D721Med (cell line): Measurements from ENCODE around the gene IFT122.
"Not testable (repeated sequence)": the region's sequence is repeated elsewhere in the genome, so short reads cannot be mapped to it uniquely, and the experiment has no call there.

Experiments
- DNase-seq: peaks from one replicate; pipeline ENCODE4 v3.0.0; 2011; ENCODE audit warnings: low spot score; ENCODE audit not compliant: insufficient read length
- FAIRE-seq: peaks from 2 replicates; lab custom pipeline; 2011; peaks lifted over from hg19 to GRCh38; lab: Jason Lieb, UNC
- CTCF ChIP-seq: IDR thresholded peaks from 2 replicates; pipeline ENCODE4 v1.5.1; 2012; ENCODE audit warnings: mild to moderate bottlenecking, control low read depth; ENCODE audit not compliant: insufficient read depth; ENCODE audit errors: missing control alignments

The IFT122 gene

GRCh38 chr3:129490273-129490675 lies 50.2 kb downstream of the IFT122 start:
- FAIRE-seq (no peak), DNase-seq (peak; percentile 92)
- TF ChIP-seq CTCF: peak; percentile 90

DNA sequence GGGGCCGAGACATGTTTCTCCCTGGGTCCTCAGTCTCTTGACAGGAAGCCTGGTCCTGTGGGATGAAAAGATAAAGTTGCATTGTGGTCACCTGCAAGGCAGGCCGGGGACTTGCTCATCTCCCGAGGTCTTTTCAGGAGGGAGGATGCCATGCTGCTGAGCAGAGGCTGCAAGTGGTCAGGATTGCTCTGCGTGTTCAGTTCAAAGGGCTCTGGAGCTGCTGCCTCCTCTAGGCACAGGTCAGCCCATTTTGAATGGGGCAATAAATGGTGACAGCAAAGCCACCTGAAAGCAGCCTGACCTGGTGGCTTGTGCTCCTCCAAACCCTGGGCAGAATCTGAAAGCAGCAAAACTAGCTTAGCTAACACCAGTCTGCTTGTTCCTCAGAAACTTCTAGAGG lies 51.1 kb downstream of the IFT122 start:
- not testable (repeated sequence) for DNase-seq, FAIRE-seq

DNA sequence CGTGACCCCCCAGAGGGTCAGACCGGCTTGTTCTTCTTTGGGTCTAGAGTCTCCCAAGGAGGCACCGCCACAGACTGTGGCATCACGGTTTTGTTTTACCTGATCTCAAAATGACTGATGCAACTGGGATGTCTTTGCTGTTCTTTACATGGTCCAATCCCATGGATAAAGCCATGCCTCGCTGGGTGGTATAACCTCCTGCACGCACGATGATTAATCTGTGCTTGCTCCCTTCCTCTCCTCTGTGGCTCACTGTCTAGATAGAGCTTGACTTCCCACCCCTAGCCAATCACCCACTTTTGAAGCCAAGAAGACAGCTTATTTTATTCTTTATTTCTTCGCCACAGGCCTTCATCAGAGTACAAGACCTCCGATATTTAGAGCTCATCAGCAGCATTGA lies 51.8 kb downstream of the IFT122 start:
- FAIRE-seq: no peak
- DNase-seq: no peak
- TF ChIP-seq CTCF: no peak

- no peak for FAIRE-seq
- DNase-seq: no peak
- no peak for TF ChIP-seq CTCF
Measured at GRCh38 chr3:129492691-129493090, 52.7 kb downstream of the IFT122 start.

DNA sequence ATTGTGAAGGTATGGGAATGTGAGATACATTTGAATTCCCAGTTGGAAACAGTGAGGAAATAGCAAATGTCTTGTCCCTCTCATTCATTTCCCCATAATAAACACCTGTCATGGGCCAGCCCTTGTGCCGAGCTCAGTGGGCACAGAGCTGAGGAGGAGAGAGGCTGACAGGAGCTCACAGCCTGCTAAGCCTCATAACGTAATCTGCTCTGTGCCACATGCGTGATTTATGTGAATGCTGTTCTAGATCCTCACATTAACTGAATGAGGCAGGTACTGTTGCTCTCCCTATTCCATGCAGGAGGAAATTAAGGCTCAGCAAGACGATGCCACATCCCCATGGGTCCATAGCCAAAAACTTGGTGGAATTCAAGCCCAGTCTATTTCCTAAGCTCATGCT lies 53.2 kb downstream of the IFT122 start:
- TF ChIP-seq CTCF: no peak
- FAIRE-seq (peak; percentile 66), DNase-seq (peak; percentile 77)

DNA sequence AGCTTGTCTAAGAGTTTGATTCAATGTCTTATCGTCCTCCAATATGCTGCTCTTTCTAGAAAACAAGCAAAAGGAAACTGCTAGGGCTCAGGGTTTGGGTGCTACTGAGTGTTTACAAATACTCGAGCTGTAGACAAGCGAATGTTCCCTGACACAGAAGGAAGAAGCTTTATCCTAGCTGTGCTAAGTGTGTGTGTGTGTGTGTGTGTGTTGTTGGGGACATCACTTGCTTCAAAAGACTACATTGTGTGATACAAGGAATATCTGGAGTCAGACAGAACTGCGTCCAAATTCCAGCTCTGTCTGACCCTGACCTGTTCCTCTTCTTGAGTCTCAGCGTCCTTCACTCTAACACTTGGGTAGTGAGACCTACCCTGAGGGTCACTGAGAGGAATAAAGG lies 54.5 kb downstream of the IFT122 start:
- not testable (repeated sequence) for DNase-seq, FAIRE-seq

DNA sequence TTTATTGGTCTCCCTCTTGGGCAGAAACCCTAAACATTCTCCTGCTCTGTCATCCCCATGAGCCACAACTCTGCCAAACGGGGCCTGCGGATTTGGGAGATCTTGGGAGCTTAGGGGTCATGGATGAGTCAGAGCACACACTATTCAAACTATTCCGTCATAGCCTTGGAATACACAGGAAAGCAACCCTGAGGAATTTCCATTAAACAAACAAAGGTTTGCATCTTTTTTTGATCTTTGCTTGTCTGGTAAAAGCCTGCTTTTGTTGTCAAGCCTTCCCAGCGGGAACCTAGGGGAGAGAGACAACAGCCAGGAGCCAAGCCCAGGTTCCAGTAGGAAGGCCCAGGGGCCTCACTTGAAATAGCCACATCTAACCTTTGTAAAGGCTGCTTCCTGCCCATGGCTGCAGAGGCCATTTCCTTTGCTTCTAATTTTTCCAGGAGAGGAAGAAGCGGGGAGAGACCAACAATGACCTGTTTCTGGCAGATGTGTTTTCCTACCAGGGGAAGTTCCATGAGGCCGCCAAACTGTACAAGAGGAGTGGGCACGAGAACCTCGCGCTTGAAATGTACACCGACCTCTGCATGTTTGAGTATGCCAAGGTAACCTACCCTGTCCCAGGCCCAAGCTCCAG lies 55.1 kb downstream of the IFT122 start:
- DNase-seq, FAIRE-seq: not testable (repeated sequence)

DNA sequence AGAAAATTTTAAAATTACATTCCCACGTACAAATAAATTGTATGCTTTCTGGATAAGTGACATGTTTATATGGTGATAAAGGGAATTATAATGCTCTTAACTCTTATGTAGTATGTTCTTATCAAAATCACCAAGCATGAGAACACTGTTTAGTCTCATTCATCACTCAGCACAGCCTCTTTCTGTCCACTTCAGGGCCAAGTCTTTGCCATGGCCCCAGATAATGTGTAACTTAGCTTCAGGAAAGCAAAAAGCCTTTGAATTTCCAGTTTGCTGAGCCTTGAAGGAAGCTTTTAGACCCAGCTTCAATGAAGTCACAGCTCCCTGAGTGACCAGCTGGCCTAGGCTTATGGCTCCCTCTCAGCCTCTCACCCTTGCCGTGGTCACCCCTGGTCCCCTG lies 57.9 kb downstream of the IFT122 start:
- not testable (repeated sequence) for FAIRE-seq, DNase-seq

DNA sequence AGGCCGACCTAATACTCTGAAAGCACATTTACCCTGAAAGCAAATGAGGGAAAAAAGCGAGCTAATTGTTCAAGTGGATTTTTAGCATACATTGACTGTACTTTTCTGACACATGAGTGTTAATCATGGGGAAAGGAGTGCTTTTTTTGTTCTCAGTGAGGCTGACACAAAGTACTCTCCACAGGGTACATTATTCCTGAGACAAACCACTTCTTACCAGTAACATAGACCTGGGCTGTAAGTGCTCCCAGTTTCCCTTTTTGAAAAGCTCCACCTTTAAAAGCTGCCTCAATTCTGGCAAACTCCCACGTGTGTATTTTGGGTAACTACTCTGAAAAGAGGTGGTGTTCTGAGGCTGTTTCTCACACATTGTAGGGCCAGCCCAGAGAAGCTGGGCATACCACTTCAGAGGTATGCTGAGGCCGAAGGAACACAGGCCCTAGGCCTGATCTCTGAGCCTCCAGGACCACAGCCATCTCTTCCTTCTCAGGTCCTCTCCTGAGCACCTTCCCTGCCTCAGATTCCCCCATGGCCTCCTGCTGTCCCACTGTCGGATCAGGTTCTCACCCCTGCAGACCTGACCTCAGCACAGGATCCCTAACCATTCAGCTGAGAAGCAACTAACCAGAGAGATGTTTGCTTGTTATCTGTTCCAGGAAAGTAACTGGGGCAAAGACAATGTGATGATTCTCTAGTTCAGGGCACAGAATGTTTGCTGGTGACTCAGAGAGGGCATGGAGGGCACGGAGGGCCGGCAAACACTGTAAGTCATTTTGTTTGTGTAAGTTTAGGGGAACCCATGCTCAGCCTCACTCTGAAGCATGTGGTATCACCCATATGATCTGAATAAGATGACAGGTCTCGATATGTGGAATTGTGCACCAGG lies 58.8 kb downstream of the IFT122 start:
- not testable (repeated sequence) for FAIRE-seq, DNase-seq

- not testable (repeated sequence) for DNase-seq, FAIRE-seq
Measured at GRCh38 chr3:129499604-129500333, 59.7 kb downstream of the IFT122 start.
